Mucosa of descending colon (tissue), 3 donors: Measurements from ENCODE around the gene SLC16A5. TPM values are rescaled to one million over a fixed set of nuclear protein-coding genes. Genes with fewer than 3 reads are reported as not detected.

Experiments used
- ATAC-seq: fragments of 200-7000 bp; cut with Tn5 transposase; one replicate; pipeline ENCODE4 v1.9.1; 2020; ENCODE audit warnings: mild to moderate bottlenecking, moderate library complexity
- DNase-seq, 3 donors: peaks; one replicate each; pipeline ENCODE4 v3.0.0-alpha.2; 2020
- H3K36me3 ChIP-seq: fragments of 200-600 bp; one replicate; pipeline ENCODE4 v1.8.0; 2021; ENCODE audit warnings: low read depth, mild to moderate bottlenecking
- H3K4me1 ChIP-seq: fragments of 200-600 bp; one replicate; pipeline ENCODE4 v1.8.0; 2021; ENCODE audit warnings: low read depth, mild to moderate bottlenecking
- H3K4me3 ChIP-seq: fragments of 200-600 bp; one replicate; pipeline ENCODE4 v1.8.0; 2021; ENCODE audit warnings: mild to moderate bottlenecking
- H3K9me3 ChIP-seq: fragments of 200-600 bp; one replicate; pipeline ENCODE4 v1.8.0; 2021; ENCODE audit warnings: mild to moderate bottlenecking
- intact Hi-C, 2 donors: fragments of 100-400 bp; cut with DNase I in 1 of 2; cut with micrococcal nuclease in 1 of 2; formaldehyde crosslinking; loops; one replicate each; pipeline versions ENCODE4 v1.11.0 to v1.11.1; 2022; cut with DNase I, micrococcal nuclease
- total RNA-seq, 3 donors: library from RNA; stranded (reverse); fragmentation: NEBNext Ultra II Directional in 2 of 3; extraction: Animal tissue kit (Norgen Biotek cat#: 25700) in 2 of 3; gene quantifications; one replicate each; pipeline versions ENCODE4 v1.2.1 to v1.2.4, GENCODE V29; 2021 to 2023
- TF ChIP-seq, protein P1 (sequence below): fragments of 200-600 bp; IDR thresholded peaks from one replicate; pipeline ENCODE4 v1.8.0; 2022; ENCODE audit warnings: antibody characterized with exemption, mild to moderate bottlenecking
- donor health status: DM: no; HTN: no; CAD: no; lungs with moderate emphysema.
- donor health status: DM: no; HTN: no; CAD: no.
- donor health status: DM: no; HTN: yes; CAD: no.

Gene SLC16A5
- total RNA-seq, 3 donors from 2014 or later, result 18.2 to 58.8 (median 26.4) TPM

GRCh38 chr17:75146592-75146991 is 58.8 kb downstream of the SLC16A5 start:
- H3K9me3 ChIP-seq, result no peaks in the 10 kb centered on the region
- no peak for DNase-seq
- no peak overlapping the region for H3K4me3 ChIP-seq
- intact Hi-C loops, result no loop called here
- TF ChIP-seq, protein P1, sequence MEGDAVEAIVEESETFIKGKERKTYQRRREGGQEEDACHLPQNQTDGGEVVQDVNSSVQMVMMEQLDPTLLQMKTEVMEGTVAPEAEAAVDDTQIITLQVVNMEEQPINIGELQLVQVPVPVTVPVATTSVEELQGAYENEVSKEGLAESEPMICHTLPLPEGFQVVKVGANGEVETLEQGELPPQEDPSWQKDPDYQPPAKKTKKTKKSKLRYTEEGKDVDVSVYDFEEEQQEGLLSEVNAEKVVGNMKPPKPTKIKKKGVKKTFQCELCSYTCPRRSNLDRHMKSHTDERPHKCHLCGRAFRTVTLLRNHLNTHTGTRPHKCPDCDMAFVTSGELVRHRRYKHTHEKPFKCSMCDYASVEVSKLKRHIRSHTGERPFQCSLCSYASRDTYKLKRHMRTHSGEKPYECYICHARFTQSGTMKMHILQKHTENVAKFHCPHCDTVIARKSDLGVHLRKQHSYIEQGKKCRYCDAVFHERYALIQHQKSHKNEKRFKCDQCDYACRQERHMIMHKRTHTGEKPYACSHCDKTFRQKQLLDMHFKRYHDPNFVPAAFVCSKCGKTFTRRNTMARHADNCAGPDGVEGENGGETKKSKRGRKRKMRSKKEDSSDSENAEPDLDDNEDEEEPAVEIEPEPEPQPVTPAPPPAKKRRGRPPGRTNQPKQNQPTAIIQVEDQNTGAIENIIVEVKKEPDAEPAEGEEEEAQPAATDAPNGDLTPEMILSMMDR, result no peak
- H3K36me3 ChIP-seq, result peaks cover 3% of the 10 kb centered on the region
- ATAC-seq, result no peak
- H3K4me1 ChIP-seq, result peaks cover 10% of the 10 kb centered on the region

GRCh38 chr17:75147878-75148546 is 60.3 kb downstream of the SLC16A5 start:
- peak in 1 of 3 donors; percentile 42 for DNase-seq
- peak; percentile 94 for ATAC-seq
- H3K9me3 ChIP-seq, result no peaks in the 10 kb centered on the region
- peaks cover 10% of the 10 kb centered on the region for H3K4me1 ChIP-seq
- TF ChIP-seq, protein P1, result no peak
- intact Hi-C loops, result no loop called here
- no peak overlapping the region for H3K4me3 ChIP-seq
- H3K36me3 ChIP-seq, result peaks cover 3% of the 10 kb centered on the region

- no peak for ATAC-seq
- H3K4me1 ChIP-seq, result peaks cover 19% of the 10 kb centered on the region
- TF ChIP-seq, protein P1, result no peak
Measured at GRCh38 chr17:75151930-75152329, 64.2 kb downstream of the SLC16A5 start.

GRCh38 chr17:75152523-75152921 is 64.8 kb downstream of the SLC16A5 start:
- DNase-seq, result no peak
- Histone ChIP-seq H3K36me3 (no peaks in the 10 kb centered on the region), H3K9me3 (no peaks in the 10 kb centered on the region), H3K4me3 (no peak overlapping the region), H3K4me1 (peaks cover 19% of the 10 kb centered on the region)
- TF ChIP-seq, protein P1, result no peak
- ATAC-seq, result no peak
- intact Hi-C loops, result no loop called here

More at GRCh38 chr17:75151930-75152329, 64.2 kb downstream of the SLC16A5 start:
- no peak for DNase-seq
- intact Hi-C loops, result no loop called here
- no peaks in the 10 kb centered on the region for H3K36me3 ChIP-seq
- H3K4me3 ChIP-seq, result no peak overlapping the region
- H3K9me3 ChIP-seq, result no peaks in the 10 kb centered on the region

- Histone ChIP-seq H3K9me3 (no peaks in the 10 kb centered on the region), H3K36me3 (no peaks in the 10 kb centered on the region), H3K4me3 (peak overlapping the region; percentile 82), H3K4me1 (peaks cover 16% of the 10 kb centered on the region)
- intact Hi-C loops, result no loop called here
- peak; percentile 68 to 74 (median 72) for DNase-seq
- ATAC-seq, result peak; percentile 74
- TF ChIP-seq, protein P1, result no peak
Measured at GRCh38 chr17:75152922-75153779, 65.4 kb downstream of the SLC16A5 start.
